GM23338 (cell line): ENCODE results near the gene ETFA. TPM values are rescaled to one million over a fixed set of nuclear protein-coding genes. Genes with fewer than 3 reads are reported as not detected.

Experiments used
- ATAC-seq: fragments of 200-7000 bp; cut with Tn5 transposase; 3 replicates; pipeline ENCODE4 v1.9.1; 2020
- DNase-seq: peaks from one replicate; pipeline ENCODE4 v3.0.0-alpha.2; 2015; ENCODE audit warnings: low spot score
- H2AFZ ChIP-seq: fragments of 200-600 bp; sonication (generic); 2 replicates; pipeline ENCODE4 v1.8.0; 2016; ENCODE audit warnings: antibody characterized with exemption, mild to moderate bottlenecking, moderate library complexity
- H3F3A ChIP-seq: fragments of 200-600 bp; sonication (generic); replicated peaks from 2 replicates; pipeline ENCODE4 v1.8.0; 2017; ENCODE audit warnings: antibody characterized with exemption, mixed run types, low read depth
- H3K27ac ChIP-seq: fragments of 200-600 bp; sonication (generic); 2 replicates; pipeline ENCODE4 v1.6.1; 2016; ENCODE audit warnings: low read depth
- H3K27me3 ChIP-seq: fragments of 200-600 bp; sonication (generic); 2 replicates; pipeline ENCODE4 v1.8.0; 2016; ENCODE audit warnings: mild to moderate bottlenecking, mixed run types, moderate library complexity; ENCODE audit not compliant: insufficient read depth
- H3K36me3 ChIP-seq: fragments of 200-600 bp; sonication (generic); 2 replicates; pipeline ENCODE4 v1.8.0; 2016; ENCODE audit warnings: mild to moderate bottlenecking; ENCODE audit not compliant: insufficient read depth
- H3K4me1 ChIP-seq: fragments of 200-600 bp; sonication (generic); 2 replicates; pipeline ENCODE4 v1.8.0; 2016; ENCODE audit warnings: mild to moderate bottlenecking, moderate library complexity; ENCODE audit not compliant: insufficient read depth
- H3K4me2 ChIP-seq: fragments of 200-600 bp; sonication (generic); 2 replicates; pipeline ENCODE4 v1.7.1; 2017; ENCODE audit warnings: mixed run types
- H3K4me3 ChIP-seq: fragments of 200-600 bp; sonication (generic); 2 replicates; pipeline ENCODE4 v1.6.1; 2016; ENCODE audit warnings: mixed run types
- H3K79me2 ChIP-seq: fragments of 200-600 bp; sonication (generic); replicated peaks from 2 replicates; pipeline ENCODE4 v1.8.0; 2017; ENCODE audit warnings: mild to moderate bottlenecking; ENCODE audit not compliant: insufficient read depth
- H3K9me2 ChIP-seq: fragments of 200-600 bp; sonication (generic); 2 replicates; pipeline ENCODE4 v1.8.0; 2017; ENCODE audit not compliant: insufficient read depth
- H4K20me1 ChIP-seq: fragments of 200-600 bp; sonication (generic); replicated peaks from 2 replicates; pipeline ENCODE4 v1.8.0; 2017; ENCODE audit warnings: mild to moderate bottlenecking; ENCODE audit not compliant: insufficient read depth
- H3K27ac Mint-ChIP-seq: 2 replicates; pipeline ENCODE4 v1.8.0; 2020; ENCODE audit warnings: inconsistent platforms, mild to moderate bottlenecking, moderate library complexity, mixed read lengths
- H3K27me3 Mint-ChIP-seq: 3 replicates; pipeline ENCODE4 v1.8.0; 2022; ENCODE audit warnings: low read depth, mild to moderate bottlenecking, moderate library complexity, mixed read lengths, inconsistent platforms; ENCODE audit not compliant: insufficient read depth, poor library complexity
- H3K36me3 Mint-ChIP-seq: 3 replicates; pipeline ENCODE4 v1.8.0; 2021; ENCODE audit warnings: low read depth, mild to moderate bottlenecking, inconsistent platforms, moderate library complexity, mixed read lengths
- H3K4me1 Mint-ChIP-seq: 3 replicates; pipeline ENCODE4 v1.8.0; 2020; ENCODE audit warnings: mild to moderate bottlenecking, inconsistent platforms, mixed read lengths
- H3K4me3 Mint-ChIP-seq: 3 replicates; pipeline ENCODE4 v1.8.0; 2021; ENCODE audit warnings: moderate library complexity, mild to moderate bottlenecking, inconsistent platforms, mixed read lengths
- H3K9me3 Mint-ChIP-seq: 3 replicates; pipeline ENCODE4 v1.8.0; 2020; ENCODE audit warnings: moderate library complexity, mild to moderate bottlenecking, inconsistent platforms, mixed read lengths
- ETS1 ChIP-seq: IDR thresholded peaks from 2 replicates; pipeline ENCODE4 v1.6.1; 2016; ENCODE audit warnings: antibody characterized with exemption
- EZH2phosphoT487 ChIP-seq: fragments of 200-600 bp; sonication (generic); IDR thresholded peaks from one replicate; pipeline ENCODE4 v1.8.1; 2018; ENCODE audit warnings: antibody characterized with exemption; ENCODE audit not compliant: unreplicated experiment
- NANOG ChIP-seq: IDR thresholded peaks from 2 replicates; pipeline ENCODE4 v1.6.1; 2016; ENCODE audit warnings: antibody characterized with exemption, borderline replicate concordance
- POLR2AphosphoS5 ChIP-seq: IDR thresholded peaks from 2 replicates; pipeline ENCODE4 v1.6.1; 2016; ENCODE audit warnings: antibody characterized with exemption, low read depth
- STAT1 ChIP-seq: IDR thresholded peaks from one replicate; pipeline ENCODE4 v1.6.1; 2016; ENCODE audit warnings: antibody characterized with exemption; ENCODE audit not compliant: unreplicated experiment
- ZNF114 ChIP-seq: fragments of 250-450 bp; sonication (Bioruptor Pico); IDR thresholded peaks from 2 replicates; pipeline ENCODE4 v1.5.0; 2020; ENCODE audit warnings: mild to moderate bottlenecking, moderate library complexity
- ZNF331 ChIP-seq: fragments of 250-450 bp; sonication (Bioruptor Pico); IDR thresholded peaks from 2 replicates; pipeline ENCODE4 v1.5.0; 2020; ENCODE audit warnings: low read depth, mild to moderate bottlenecking, moderate library complexity
- ZNF462 ChIP-seq: fragments of 250-450 bp; sonication (Bioruptor Pico); IDR thresholded peaks from 2 replicates; pipeline ENCODE4 v1.5.0; 2020; ENCODE audit warnings: mild to moderate bottlenecking, moderate library complexity
- polyA plus RNA-seq: library from polyadenylated mRNA; unstranded; fragments of >200 nt; fragmentation: Nextera tagmentation; extraction: Ambion mirVana; gene quantifications from 2 replicates; pipeline ENCODE4 v1.2.1, GENCODE V29; 2016
- total RNA-seq: library from RNA; depleted of rRNA; stranded (reverse); fragments of >200 nt; shearing (Covaris generic); gene quantifications from 2 replicates; pipeline ENCODE4 v1.2.3, GENCODE V29; 2014
- TF ChIP-seq, protein P1 (sequence below), 2 experiments: fragments of 200-600 bp in 1 of 2; sonication (generic) in 1 of 2; conservative IDR thresholded peaks; 2 replicates each; pipeline versions ENCODE4 v1.5.1 to v1.6.1; 2016 to 2017; ENCODE audit warnings: antibody characterized with exemption in 2 of 2, low read depth in 2 of 2, mild to moderate bottlenecking in 2 of 2, moderate library complexity in 1 of 2

Gene ETFA
- total and polyA plus RNA-seq, 2 experiments from 2014 or later: 52.9 to 69.1 TPM

- no peaks in the 10 kb centered on the region; the same call in 2 of the 3 replicates for H3K36me3 Mint-ChIP-seq
These were observed 138.5 kb downstream of the ETFA start for GRCh38 chr15:76172782-76173181.

DNA sequence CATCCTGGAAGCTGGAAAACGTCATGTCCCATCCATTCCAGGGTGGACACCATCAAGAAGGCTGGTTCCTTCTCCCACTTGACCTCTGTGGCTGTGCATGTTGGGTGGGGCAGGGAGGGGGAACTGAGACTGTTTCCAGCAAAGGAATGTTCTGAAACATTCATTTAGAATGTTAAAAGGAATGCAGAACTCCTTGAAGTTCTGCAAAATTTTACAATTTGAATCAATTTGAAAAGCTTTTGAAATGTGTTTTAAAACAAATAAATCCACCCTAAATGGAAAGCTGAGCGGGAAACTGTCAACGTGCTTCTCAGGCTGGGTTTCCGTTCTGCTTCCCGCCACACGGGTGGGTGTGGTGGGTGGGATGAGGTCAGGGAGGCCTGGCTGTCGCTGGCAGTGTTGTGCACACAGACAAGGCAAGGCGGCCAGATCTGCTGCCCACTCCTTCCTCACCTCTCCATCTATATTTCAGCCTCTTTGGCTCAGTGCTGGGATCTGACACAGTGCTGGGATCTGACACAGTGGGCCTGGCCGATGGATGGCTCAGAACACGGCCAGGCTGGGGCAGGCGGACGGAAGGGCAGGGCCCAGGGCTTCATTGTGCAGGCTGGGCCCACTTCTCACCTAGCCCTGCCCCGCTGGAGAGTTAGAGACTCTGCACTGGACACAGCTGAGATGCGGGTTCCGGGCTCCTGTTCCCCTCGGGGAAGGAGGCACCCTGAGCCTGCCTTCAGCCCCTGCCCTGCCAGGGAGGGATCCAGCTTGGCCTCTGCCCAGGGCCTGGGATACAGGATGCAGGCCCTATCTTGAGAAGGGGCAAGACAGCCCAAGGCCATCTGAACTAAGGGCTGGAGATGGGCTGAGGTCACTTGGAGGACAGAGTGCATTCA is 141.1 kb downstream of the ETFA start:
- Mint-ChIP-seq H3K4me1 (peaks cover 6% of the 10 kb centered on the region), H3K27me3 (peaks cover 14% of the 10 kb centered on the region), H3K36me3 (no peaks in the 10 kb centered on the region; the same call in 2 of the 3 replicates), H3K9me3 (no peaks in the 10 kb centered on the region), H3K4me3 (no peak overlapping the region), H3K27ac (no peak overlapping the region)
- H3K4me2 ChIP-seq: no peak overlapping the region
- no peak for TF ChIP-seq POLR2AphosphoS5
- TF ChIP-seq ETS1: no peak
- TF ChIP-seq ZNF462 (CRISPR knock-in tag): no peak
- TF ChIP-seq EZH2phosphoT487: no peak
- TF ChIP-seq NANOG: no peak
- TF ChIP-seq, protein P1, sequence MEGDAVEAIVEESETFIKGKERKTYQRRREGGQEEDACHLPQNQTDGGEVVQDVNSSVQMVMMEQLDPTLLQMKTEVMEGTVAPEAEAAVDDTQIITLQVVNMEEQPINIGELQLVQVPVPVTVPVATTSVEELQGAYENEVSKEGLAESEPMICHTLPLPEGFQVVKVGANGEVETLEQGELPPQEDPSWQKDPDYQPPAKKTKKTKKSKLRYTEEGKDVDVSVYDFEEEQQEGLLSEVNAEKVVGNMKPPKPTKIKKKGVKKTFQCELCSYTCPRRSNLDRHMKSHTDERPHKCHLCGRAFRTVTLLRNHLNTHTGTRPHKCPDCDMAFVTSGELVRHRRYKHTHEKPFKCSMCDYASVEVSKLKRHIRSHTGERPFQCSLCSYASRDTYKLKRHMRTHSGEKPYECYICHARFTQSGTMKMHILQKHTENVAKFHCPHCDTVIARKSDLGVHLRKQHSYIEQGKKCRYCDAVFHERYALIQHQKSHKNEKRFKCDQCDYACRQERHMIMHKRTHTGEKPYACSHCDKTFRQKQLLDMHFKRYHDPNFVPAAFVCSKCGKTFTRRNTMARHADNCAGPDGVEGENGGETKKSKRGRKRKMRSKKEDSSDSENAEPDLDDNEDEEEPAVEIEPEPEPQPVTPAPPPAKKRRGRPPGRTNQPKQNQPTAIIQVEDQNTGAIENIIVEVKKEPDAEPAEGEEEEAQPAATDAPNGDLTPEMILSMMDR (conservative IDR thresholded peaks at IDR 0.05; ENCODE audit: low read depth in 2 of 2): no peak
- H3K4me3 ChIP-seq: no peak overlapping the region
- DNase-seq (no peak), ATAC-seq (no peak)
- H3K79me2 ChIP-seq: no peaks in the 10 kb centered on the region
- no peaks in the 10 kb centered on the region for H3K4me1 ChIP-seq
- no peaks in the 10 kb centered on the region for H3K36me3 ChIP-seq
- no peaks in the 10 kb centered on the region for H4K20me1 ChIP-seq
- H3K27me3 ChIP-seq: no peaks in the 10 kb centered on the region
- no peaks in the 10 kb centered on the region for H3K9me2 ChIP-seq
- H3F3A ChIP-seq: no peaks in the 10 kb centered on the region
- H2AFZ ChIP-seq: no peak overlapping the region
- no peak overlapping the region for H3K27ac ChIP-seq

More at GRCh38 chr15:76172782-76173181, 138.5 kb downstream of the ETFA start:
- TF ChIP-seq POLR2AphosphoS5 (no peak), STAT1 (no peak), ZNF331 (CRISPR knock-in tag) (no peak), ZNF114 (CRISPR knock-in tag) (no peak)
- H3K4me1 Mint-ChIP-seq: peaks cover 6% of the 10 kb centered on the region
- H3K27ac Mint-ChIP-seq: no peak overlapping the region
- no peak overlapping the region for H3K4me2 ChIP-seq
- no peaks in the 10 kb centered on the region for H3K9me2 ChIP-seq
- no peak overlapping the region for H3K4me3 ChIP-seq
- no peak overlapping the region for H2AFZ ChIP-seq
- no peaks in the 10 kb centered on the region for H3K9me3 Mint-ChIP-seq
- H3K27ac ChIP-seq: no peak overlapping the region
- no peaks in the 10 kb centered on the region for H3K36me3 ChIP-seq
- no peaks in the 10 kb centered on the region for H3K79me2 ChIP-seq
- no peaks in the 10 kb centered on the region for H4K20me1 ChIP-seq
- peaks cover 18% of the 10 kb centered on the region for H3K27me3 Mint-ChIP-seq
- no peak for DNase-seq
- H3K4me1 ChIP-seq: no peaks in the 10 kb centered on the region
- no peaks in the 10 kb centered on the region for H3K27me3 ChIP-seq
- H3F3A ChIP-seq: no peaks in the 10 kb centered on the region
- ATAC-seq: no peak
- no peak overlapping the region for H3K4me3 Mint-ChIP-seq
